Activated T-helper 9 cell treated with anti-CD3 and anti-CD28 coated beads, Interleukin-2, amount 50 U/mL, for 16 hours (primary cell): ENCODE data around the gene UST.
"Not testable (repeated sequence)": the region's sequence is repeated elsewhere in the genome, so short reads cannot be mapped to it uniquely, and the experiment has no call there.

Source experiments
- DNase-seq: peaks from one replicate; pipeline ENCODE4 v3.0.0-alpha.2; 2020; ENCODE audit warnings: low read depth

Gene UST

DNA sequence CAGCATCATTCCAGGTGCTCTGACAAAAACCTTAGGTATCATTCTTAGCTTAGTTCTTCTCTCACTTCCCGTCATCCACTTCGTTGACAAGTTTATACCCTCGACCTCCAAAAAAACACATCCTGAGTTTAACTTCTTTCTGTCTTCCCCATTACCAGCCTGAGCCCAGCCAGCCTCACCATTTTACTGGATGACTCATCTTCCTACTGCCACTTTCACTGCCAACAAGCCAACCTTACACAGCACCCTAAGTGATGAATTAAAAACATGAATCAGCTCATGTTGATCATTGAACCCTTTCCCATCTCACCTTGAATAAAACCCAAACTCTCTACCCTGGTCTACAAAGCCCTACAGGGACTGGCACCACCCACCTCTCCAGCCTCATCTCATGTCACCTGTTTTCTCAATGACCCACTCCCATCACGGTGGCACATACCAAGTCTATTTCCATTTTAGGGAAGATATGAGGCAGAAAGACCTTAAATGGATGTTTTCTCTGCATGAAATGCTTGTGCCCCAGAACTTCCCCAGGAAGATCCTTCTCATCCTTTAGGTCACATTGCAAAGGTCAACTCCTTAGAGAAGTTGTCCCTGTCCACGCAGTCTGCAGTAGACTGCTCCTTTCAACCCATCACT, 9.9 kb upstream of the UST start:
- DNase-seq, result no peak

DNA sequence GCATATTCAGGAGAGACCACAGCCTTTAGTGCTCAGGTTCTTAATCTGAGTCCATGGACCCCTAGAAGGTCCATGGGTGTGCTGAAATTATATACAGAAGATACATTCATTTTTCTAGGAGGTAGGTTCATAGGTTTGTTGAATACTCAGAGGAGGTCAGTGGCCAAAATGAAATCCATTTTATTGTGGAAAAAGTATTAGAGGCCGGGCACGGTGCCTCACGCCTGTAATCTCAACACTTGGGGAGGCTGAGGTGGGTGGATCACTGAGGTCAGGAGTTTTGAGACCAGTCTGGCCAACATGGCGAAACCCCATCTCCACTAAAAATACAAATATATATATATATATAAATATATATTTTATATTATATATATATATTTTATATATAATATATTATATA, 9.0 kb upstream of the UST start:
- DNase-seq, result no peak

DNA sequence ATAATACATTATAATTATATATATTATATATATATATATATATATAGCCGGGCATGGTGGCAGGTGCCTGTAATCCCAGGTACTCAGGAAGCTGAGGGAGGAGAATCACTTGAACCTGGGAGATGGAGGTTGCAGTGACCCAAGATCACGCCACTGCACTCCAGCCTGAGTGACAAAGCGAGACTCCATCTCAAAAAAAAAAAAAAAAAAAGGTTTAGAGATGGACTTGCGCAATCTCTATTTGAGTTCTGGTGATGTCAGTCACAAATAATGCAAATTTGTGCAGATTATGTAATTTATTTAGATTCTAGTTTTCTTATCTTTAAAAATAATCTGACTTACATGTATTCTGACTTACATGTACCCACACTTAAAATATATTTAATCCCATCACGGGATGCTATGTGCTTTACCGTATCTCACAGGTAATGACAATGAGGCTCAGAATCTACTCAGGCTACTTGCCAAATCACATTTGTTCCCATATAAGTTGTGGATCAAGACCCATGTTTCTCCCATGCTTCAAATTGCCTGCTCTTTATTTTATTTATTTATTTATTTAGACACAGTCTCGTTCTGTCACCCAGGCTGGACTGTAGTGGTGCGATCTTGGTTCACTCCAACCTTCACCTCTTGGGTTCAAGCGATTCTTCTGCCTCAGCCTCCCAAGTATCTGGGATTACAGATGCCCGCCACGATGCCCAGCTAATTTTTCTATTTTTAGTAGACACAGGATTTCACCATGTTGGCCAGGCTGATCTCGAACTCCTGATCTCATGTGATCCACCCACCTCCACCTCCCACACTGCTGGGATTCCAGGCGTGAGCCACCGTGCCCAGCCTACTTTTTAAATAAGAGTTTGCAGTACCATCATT, 7.6 kb upstream of the UST start:
- no peak for DNase-seq

DNA sequence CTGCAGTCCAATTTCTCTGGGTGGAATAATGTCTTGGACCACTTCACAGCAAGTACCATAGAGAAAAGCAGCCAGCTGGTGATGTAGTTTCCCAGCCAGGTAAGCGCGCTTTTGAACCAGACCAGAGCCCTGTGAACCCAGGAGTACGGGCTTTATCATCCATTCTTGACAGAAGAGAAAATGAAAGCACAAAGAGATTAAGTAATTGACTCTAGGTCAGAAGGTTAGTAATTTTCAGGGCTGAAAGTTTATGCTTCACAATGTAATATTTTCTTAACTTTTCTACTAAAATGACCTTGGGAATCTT, 7.1 kb upstream of the UST start:
- DNase-seq, result no peak

DNA sequence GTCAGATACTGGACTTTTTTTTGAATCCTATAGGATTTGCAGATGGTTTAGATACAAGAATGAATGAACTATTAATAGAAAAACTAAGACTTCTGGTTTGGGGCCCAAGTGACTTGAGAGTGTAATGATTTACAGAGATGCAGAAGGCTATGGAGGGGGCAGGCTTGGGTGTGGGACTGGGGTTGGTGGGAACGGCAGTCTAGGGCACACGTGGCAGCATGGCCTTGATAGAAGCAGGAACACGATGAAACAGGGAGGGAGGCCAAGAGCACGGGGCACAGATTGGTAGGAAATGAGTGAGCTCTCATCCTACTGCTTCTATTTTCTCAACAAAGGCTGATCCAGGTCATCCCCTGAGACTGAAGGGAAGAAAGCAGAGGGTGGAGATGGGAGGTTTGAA, 3.4 kb upstream of the UST start:
- no peak for DNase-seq

DNA sequence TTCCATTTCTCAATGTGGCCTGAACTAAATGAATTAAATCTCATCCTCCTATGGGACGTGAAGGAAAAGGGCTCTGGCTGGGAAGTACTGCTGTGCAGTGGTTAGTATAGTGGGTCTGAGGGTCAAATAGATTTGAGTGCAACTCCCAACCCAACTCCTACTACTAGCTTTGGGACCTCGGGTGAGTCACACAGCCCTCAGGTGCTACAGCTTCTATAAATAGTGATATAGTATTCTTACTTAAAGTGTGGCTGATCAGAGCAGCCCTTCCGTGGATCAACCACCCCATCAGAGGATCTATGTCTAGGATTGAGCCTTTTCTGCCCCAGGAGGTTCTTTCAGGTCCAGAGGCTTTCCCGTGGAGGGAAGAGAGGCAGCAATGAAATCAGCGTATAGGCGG, 904 bp upstream of the UST start:
- DNase-seq, result no peak

DNA sequence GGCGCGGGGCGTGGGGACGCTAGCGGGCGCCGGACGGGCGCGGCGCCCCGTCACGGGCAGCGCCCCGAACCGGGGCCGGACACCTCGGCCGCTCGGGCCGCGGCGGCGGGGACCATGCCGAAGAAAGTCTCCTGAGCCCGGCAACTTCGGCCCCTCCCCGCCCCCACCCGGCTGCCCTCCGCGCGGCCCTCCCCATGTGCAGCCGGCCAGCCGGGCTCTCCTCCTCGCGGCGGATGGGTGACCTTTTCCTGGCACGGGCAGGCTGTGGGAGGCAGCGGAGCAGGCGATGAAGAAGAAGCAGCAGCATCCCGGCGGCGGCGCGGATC, 278 bp downstream of the UST start:
- no peak for DNase-seq

DNA sequence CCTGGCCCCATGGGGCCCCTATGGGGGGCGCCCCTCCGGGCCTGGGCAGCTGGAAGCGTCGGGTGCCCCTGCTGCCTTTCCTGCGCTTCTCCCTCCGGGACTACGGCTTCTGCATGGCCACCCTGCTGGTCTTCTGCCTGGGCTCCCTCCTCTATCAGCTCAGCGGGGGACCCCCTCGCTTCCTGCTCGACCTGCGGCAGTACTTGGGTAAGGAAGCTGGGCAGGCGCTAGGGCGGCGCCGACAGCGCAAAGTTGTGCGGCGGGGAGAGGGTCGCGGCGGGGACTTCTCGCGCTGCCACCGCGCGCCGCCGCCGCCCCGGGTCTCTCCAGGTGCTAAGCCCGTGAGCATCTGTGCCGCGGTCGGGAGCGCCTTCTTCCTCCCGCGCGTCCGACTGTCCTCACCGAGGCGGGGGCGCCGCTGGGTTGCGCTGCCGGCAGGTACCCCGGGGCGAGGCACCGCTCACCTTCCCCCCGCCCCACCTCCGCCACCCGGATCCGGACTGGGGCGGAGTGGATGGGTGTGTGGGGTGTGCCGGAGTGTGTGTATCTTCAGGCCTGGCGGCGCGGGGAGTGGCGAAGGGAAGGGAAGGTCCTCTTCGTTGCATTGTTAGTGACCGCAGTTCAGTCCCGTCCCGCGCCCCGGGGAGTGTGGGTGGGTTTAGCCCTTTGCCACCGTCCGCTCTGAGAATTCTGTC, 788 bp downstream of the UST start:
- peak; percentile 48 for DNase-seq

DNA sequence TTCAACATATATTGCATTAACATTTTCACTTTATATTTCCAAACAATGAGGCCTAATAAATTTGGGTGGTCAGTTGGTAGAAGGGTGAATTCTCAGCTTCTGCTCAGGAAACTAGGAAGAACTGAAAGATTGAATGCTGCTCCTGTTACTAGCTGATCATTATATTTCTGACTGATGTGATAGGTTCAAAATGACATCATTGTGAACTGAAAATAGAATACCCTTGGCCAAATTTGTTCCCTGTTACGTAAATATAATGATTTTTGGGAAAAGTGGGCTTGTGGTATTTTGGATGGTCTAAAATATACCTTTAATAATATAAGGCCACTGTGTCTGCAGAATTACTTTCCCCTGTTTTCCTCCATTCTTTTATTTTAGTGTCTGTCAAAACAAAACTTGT, 2.8 kb downstream of the UST start:
- no peak for DNase-seq

DNA sequence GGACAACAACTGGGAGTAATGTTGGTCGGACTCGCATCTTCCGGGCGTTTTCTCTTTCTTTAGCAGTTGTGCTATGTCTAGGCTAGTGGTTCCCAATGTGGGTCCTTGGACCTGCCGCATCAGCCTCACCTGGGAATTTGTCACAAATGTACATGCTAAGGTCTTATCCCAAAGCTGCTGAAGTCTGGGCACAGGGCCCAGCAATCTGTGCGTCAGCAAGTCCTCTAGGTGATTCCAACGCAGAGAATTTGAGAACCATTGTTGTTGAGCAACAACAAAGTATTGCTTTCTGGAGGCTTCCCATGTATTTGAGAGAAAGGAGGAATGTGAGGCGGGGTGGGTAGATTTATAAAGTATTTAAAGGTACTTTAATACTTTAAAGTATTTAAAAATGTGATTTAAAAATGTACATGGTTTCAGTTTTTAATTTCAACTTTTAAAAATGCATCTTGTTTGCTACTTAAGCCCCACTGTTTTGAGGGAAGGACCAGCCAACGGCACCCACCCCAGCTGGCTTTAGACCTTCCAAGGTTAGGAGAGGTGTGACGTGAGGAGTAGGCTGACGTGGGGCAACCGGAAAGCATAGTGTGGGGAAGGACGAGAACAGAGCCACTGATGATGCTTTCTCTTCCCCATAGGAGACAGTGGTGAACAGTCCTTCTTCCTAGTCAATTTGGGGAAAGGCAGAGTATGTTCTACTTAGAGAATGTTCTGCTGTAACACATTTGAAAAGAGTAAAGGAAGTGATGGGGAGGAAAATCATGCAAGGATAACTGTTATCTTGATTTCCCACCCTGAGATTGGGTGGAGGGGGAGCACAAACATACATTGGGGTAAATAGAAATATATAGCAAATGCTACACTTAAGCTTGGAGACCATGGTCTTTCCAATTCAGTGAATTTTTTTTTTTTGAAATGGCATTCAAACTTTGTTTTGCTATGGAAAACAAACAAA, 4.3 kb downstream of the UST start:
- DNase-seq, result no peak

DNA sequence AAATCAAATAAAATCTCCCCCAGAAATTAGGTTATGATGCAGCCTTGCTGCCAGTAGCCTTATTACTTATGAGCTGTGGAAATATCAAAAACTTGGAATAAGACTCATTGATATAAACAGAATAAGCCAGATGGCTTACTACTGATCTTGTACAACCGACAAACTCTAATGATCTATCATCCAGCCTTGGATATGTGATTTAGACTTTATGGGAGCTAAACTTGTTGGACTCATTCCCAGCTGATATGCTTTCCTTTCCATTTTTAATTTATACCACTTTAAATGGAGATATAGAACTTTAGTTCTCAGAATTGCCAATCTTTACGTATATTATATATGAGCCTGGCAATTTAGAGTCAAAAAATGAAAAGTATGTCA, 5.0 kb downstream of the UST start:
- no peak for DNase-seq

DNA sequence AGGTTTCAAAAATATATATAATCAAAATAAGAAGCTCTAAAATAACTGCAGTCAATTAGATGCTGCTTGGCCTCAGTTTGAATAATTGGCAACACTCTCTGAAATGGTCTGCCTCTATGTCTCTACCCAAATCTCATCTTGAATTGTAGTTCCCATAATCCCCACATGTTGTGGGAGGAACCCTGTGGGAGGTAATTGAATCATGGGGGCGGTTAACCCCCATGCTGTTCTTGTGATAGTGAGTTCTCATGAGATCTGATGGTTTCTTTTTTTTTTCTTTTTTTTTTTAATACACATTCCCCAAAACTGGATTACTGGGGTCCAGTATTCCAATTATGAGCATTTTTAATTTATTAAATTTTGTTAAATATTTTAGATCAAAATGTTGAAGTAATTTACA, 8.5 kb downstream of the UST start:
- DNase-seq, result not testable (repeated sequence)

DNA sequence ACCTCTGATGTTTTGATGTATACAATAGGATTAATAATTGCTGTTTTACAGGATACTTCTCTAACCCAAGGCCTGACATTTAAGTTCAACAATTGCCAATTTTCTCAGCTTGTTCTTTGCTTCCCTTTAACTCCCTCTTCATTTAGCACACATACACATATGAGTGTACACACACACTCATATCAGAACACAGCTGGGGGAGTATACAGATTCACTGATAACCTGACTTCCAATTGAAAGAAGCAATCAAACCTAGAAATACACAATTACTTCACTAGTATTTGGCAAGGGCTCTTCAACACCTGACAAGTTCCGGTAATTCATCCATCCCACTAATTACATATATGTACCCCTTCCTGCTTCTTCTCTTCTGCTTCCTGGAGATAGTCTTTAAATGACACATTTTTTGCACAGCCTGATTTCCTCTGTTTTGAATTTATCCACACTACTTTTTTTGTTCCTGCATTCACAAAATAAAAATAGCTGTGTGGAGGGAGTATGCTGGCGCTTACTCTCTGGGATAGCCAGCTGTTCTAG, 11.2 kb downstream of the UST start:
- no peak for DNase-seq

DNA sequence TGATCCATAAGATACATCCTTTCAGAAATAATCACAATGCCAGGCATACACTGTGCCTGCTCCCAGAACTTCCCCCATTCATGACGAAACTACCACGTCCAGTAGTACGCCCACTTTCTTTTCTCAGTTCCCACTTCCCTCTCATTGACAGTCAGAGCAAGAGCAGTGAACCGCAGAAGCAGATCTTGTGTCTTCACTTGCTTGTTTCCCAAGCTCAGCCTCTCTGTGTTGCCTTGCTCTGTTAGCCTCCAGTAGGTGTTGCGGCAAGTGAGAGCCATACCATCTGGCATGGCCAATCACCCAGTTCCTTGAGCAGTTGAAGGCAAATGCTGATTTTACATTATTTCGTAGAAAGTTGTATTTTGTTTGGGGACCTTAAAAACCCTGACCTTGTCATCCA, 11.7 kb downstream of the UST start:
- DNase-seq, result peak; percentile 20

DNA sequence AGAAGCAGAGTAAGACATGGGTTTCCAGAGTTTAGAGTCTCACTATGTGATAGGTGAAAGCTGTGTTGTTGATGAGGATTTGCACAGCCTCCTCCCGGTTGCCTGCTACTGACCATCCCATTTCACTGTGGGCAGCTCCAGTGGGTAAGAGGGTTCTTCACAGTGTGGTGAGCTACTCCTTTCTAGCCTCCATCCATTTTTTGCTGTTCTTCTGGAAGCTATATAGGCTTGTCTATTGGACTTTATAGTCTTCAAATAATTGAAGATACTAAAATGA, 13.4 kb downstream of the UST start:
- no peak for DNase-seq

DNA sequence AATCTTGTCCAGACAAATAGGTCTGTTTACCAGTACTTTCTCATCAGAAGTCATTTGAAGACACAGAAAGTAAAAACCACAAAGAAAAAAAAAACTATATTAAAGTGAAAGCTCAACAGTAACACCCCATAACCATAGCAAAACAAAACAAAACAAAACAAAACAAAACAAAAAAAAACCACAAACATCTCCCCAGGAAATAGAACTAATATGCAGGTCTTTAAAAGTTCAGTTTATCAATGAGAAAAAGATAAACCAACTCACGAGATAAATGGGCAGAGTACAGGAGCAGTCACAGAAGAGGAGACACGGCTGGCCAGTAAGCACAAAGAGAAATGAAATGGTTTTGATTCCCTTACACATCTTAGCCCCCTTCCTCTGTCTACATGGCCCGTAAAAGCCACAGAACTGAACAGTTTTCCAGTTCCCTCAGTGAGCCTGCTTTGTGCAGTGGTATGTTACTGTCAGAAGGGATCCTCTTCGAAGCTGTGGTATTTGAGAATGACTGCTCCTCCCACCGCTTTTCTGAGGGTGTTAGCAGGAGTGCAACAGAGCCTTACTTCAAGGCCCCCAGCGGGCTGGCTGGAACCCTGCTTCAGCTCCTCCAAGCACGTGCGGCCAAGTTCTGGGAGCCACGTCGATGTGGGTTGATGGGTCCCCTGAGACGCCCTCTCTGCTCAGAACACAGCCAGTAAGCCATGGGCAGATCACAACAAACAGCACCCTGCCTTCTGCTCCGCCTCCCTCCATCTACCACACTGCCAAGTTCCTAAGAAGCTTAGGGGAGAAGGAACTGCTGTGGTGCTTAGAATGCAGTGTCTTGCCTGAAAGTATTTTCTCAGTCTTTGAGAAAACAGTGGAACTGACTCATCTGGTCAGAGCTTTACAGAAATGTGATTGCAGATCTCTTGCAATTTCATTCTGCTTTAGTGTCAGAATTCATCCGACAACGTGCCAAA, 14.0 kb downstream of the UST start:
- peak; percentile 25 for DNase-seq

DNA sequence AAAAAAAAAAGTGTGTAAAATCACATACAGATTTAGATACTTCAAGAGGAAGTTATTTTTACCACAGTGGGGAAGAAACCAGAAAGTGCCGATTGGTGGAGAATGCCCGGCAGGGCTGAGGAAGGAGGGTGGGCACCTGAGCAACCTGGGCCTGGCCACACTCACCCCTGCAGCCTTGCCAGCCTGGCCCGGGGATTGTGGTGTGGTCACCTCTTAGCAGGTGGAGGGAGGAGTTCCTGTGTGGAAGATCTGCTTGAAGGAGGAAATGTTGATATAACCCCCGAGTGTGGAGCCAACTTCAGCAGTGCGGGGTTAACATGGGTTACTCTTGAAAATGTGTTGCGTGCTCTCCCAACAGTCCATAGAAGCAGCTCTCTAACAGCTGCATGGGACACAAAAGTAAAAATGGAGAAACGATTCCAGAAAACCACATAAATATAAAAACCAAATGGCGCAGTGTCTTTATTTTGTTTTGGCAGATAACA, 14.7 kb downstream of the UST start:
- DNase-seq, result no peak

DNA sequence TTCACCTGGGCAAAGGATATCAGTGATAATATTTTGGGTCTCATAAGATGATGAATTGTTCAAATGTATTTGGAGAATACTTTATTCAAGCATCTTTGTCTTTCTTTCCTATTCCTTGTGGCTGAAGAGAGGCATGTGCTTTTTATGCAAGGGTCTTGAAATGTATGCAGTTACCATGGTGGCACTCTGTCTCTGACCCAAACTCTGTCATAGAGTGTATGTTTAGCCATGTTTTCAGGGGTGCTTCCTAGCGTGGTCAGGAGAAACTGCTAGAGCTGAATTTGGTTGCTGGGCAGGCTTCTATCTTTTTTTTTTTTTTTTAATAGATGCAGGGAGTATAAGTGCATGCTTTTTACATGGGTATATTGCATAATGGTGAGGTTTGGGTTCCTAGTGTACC, 15.4 kb downstream of the UST start:
- no peak for DNase-seq

DNA sequence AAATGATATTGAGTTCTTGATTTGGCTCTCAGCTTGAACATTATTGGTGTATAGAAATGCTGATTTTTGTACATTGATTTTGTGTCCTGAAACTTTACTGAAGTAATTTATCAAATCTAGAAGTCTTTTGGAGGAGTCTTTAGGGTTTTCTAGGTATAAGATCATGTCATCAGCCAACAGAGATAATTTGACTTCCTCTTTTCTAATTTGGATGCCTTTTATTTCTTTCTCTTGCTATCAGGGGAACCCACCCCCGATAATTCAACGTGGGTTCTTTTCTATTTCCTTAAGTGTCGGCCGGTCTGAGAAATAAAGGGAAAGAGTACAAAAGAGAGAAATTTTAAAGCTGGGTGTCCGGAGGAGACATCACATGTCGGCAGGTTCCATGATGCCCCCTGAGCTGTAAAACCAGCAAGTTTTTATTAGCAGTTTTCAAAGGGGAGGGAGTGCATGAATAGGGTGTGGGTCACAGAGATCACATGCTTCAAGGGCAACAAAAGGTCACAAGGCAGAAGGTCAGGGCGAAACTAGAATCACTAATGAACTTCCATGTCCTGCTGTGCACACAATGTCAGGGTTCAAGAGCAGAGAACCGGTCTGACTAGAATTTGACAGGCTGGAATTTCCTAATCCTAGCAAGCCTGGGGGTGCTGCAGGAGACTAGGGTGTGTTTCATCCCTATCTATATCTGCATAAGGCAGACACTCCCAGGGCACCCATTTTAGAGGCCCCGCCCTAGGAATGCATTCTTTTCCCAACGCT, 17.6 kb downstream of the UST start:
- DNase-seq, result not testable (repeated sequence)
